Astrocyte (in vitro differentiated cells and primary cell): ENCODE data around the gene DCBLD2. TPM values are rescaled to one million over a fixed set of nuclear protein-coding genes. Genes with fewer than 3 reads are reported as not detected.

ENCODE experiments used
- DNase-seq: peaks from one replicate; pipeline ENCODE4 v3.0.0-alpha.2; 2010; ENCODE audit warnings: low read depth
- FAIRE-seq: peaks from 2 replicates; lab custom pipeline; 2011; peaks lifted over from hg19 to GRCh38; lab: Jason Lieb, UNC
- H2AFZ ChIP-seq: 2 replicates; pipeline ENCODE4 v1.6.0; 2012; ENCODE audit warnings: low read depth, low read length, inconsistent platforms
- H3K27ac ChIP-seq: 2 replicates; pipeline ENCODE4 v1.5.1; 2011; ENCODE audit warnings: low read depth, low read length, inconsistent platforms
- H3K27me3 ChIP-seq: 2 replicates; pipeline ENCODE4 v1.6.0; 2011; ENCODE audit warnings: low read length, inconsistent platforms; ENCODE audit not compliant: insufficient read depth
- H3K36me3 ChIP-seq: 2 replicates; pipeline ENCODE4 v1.5.1; 2011; ENCODE audit warnings: low read length, inconsistent platforms; ENCODE audit not compliant: insufficient read depth
- H3K4me1 ChIP-seq: 2 replicates; pipeline ENCODE4 v1.5.1; 2011; ENCODE audit warnings: low read length, inconsistent platforms; ENCODE audit not compliant: insufficient read depth
- H3K4me2 ChIP-seq: 2 replicates; pipeline ENCODE4 v1.6.0; 2012; ENCODE audit warnings: low read length, inconsistent platforms
- H3K4me3 ChIP-seq: 2 replicates; pipeline ENCODE4 v1.5.1; 2011; ENCODE audit warnings: low read depth, mild to moderate bottlenecking, low read length, inconsistent platforms; ENCODE audit not compliant: insufficient read depth
- H3K79me2 ChIP-seq: 2 replicates; pipeline ENCODE4 v1.6.0; 2012; ENCODE audit warnings: mild to moderate bottlenecking, low read length, inconsistent platforms; ENCODE audit not compliant: insufficient read depth
- H3K9ac ChIP-seq: 2 replicates; pipeline ENCODE4 v1.6.0; 2012; ENCODE audit warnings: mild to moderate bottlenecking, low read length, inconsistent platforms
- H3K9me3 ChIP-seq: 2 replicates; pipeline ENCODE4 v1.5.1; 2012; ENCODE audit warnings: low read depth, mild to moderate bottlenecking, low read length, inconsistent platforms; ENCODE audit not compliant: insufficient read depth
- H4K20me1 ChIP-seq: 2 replicates; pipeline ENCODE4 v1.6.0; 2012; ENCODE audit warnings: low read length, inconsistent platforms; ENCODE audit not compliant: insufficient read depth
- H3K27ac Mint-ChIP-seq: one replicate; pipeline ENCODE4 v1.8.0; 2021; ENCODE audit warnings: mild to moderate bottlenecking, mixed read lengths; ENCODE audit not compliant: unreplicated experiment
- H3K27me3 Mint-ChIP-seq: one replicate; pipeline ENCODE4 v1.8.0; 2021; ENCODE audit warnings: low read depth, mixed read lengths; ENCODE audit not compliant: unreplicated experiment
- H3K36me3 Mint-ChIP-seq: one replicate; pipeline ENCODE4 v1.8.0; 2021; ENCODE audit warnings: low read depth, mixed read lengths; ENCODE audit not compliant: unreplicated experiment
- H3K4me1 Mint-ChIP-seq: one replicate; pipeline ENCODE4 v1.8.0; 2021; ENCODE audit warnings: low read depth, mixed read lengths; ENCODE audit not compliant: unreplicated experiment
- H3K4me3 Mint-ChIP-seq: one replicate; pipeline ENCODE4 v1.8.0; 2021; ENCODE audit warnings: mild to moderate bottlenecking, moderate library complexity, mixed read lengths; ENCODE audit not compliant: unreplicated experiment
- H3K9me3 Mint-ChIP-seq: one replicate; pipeline ENCODE4 v1.8.0; 2021; ENCODE audit warnings: mild to moderate bottlenecking, mixed read lengths; ENCODE audit not compliant: unreplicated experiment
- CTCF ChIP-seq: IDR thresholded peaks from 2 replicates; pipeline ENCODE4 v1.5.1; 2011; ENCODE audit warnings: low read depth, mild to moderate bottlenecking, inconsistent platforms, low read length, moderate library complexity; ENCODE audit not compliant: insufficient read depth
- EZH2 ChIP-seq: IDR thresholded peaks from 2 replicates; pipeline ENCODE4 v1.6.1; 2012; ENCODE audit warnings: mild to moderate bottlenecking, low read length, inconsistent platforms; ENCODE audit not compliant: insufficient read depth
- total RNA-seq: library from RNA; stranded (reverse); gene quantifications from 2 replicates; pipeline ENCODE4 v1.2.1, GENCODE V29; 2021

The DCBLD2 gene
- total RNA-seq, 1 donor from 2014 or later: 243 TPM

GRCh38 chr3:98779541-98780335 lies 121.8 kb downstream of the DCBLD2 start:
- peak overlapping the region; percentile 41 for H3K4me3 Mint-ChIP-seq

GRCh38 chr3:98778852-98779413 lies 122.6 kb downstream of the DCBLD2 start:
- H3K9me3 Mint-ChIP-seq: no peaks in the 10 kb centered on the region
- Histone ChIP-seq H3K27ac (peak overlapping the region; percentile 90), H3K36me3 (no peaks in the 10 kb centered on the region), H3K9ac (peak overlapping the region; percentile 63), H3K9me3 (no peaks in the 10 kb centered on the region), H4K20me1 (no peaks in the 10 kb centered on the region), H2AFZ (no peak overlapping the region), H3K4me3 (peak overlapping the region; percentile 6), H3K79me2 (no peaks in the 10 kb centered on the region), H3K27me3 (no peaks in the 10 kb centered on the region), H3K4me2 (peak overlapping the region; percentile 62), H3K4me1 (peaks cover 51% of the 10 kb centered on the region)
- DNase-seq: peak; percentile 99
- peak; percentile 90 for FAIRE-seq
- H3K4me3 Mint-ChIP-seq: no peak overlapping the region
- no peaks in the 10 kb centered on the region for H3K27me3 Mint-ChIP-seq
- H3K27ac Mint-ChIP-seq: peak overlapping the region; percentile 98
- peaks cover 55% of the 10 kb centered on the region for H3K4me1 Mint-ChIP-seq
- TF ChIP-seq EZH2 (no peak), CTCF (no peak)
- H3K36me3 Mint-ChIP-seq: peaks cover 3% of the 10 kb centered on the region

More at GRCh38 chr3:98779541-98780335, 121.8 kb downstream of the DCBLD2 start:
- peak overlapping the region; percentile 63 for H3K9ac ChIP-seq
- H3K4me2 ChIP-seq: peak overlapping the region; percentile 62
- H3K9me3 ChIP-seq: no peaks in the 10 kb centered on the region
- Mint-ChIP-seq H3K9me3 (no peaks in the 10 kb centered on the region), H3K4me1 (peaks cover 60% of the 10 kb centered on the region), H3K27me3 (no peaks in the 10 kb centered on the region), H3K27ac (peak overlapping the region; percentile 98), H3K36me3 (peaks cover 3% of the 10 kb centered on the region)
- peak; percentile 84 for DNase-seq
- H3K36me3 ChIP-seq: no peaks in the 10 kb centered on the region
- TF ChIP-seq EZH2 (no peak), CTCF (no peak)
- no peaks in the 10 kb centered on the region for H3K79me2 ChIP-seq
- peaks cover 59% of the 10 kb centered on the region for H3K4me1 ChIP-seq
- no peaks in the 10 kb centered on the region for H3K27me3 ChIP-seq
- FAIRE-seq: peak; percentile 13
- no peak overlapping the region for H2AFZ ChIP-seq
- peak overlapping the region; percentile 6 for H3K4me3 ChIP-seq
- peak overlapping the region; percentile 90 for H3K27ac ChIP-seq
- H4K20me1 ChIP-seq: no peaks in the 10 kb centered on the region
